Mucosa of stomach (tissue), 1 donor: Measurements from ENCODE around the gene LRMDA.

Experiments
- H3K27me3 ChIP-seq: one replicate; pipeline ENCODE4 v1.7.0; 2013; ENCODE audit warnings: mild to moderate bottlenecking, low read length; ENCODE audit not compliant: control insufficient read depth, insufficient read depth
- H3K36me3 ChIP-seq: one replicate; pipeline ENCODE4 v1.7.0; 2013; ENCODE audit warnings: low read length; ENCODE audit not compliant: control insufficient read depth, insufficient read depth
- H3K4me1 ChIP-seq: one replicate; pipeline ENCODE4 v1.7.0; 2013; ENCODE audit warnings: mild to moderate bottlenecking, low read length; ENCODE audit not compliant: control insufficient read depth, insufficient read depth
- H3K4me3 ChIP-seq: one replicate; pipeline ENCODE4 v1.7.0; 2013; ENCODE audit warnings: low read length
- H3K9ac ChIP-seq: one replicate; pipeline ENCODE4 v1.7.0; 2013; ENCODE audit warnings: mild to moderate bottlenecking, low read length, moderate library complexity
- H3K9me3 ChIP-seq: one replicate; pipeline ENCODE4 v1.7.0; 2013; ENCODE audit warnings: mild to moderate bottlenecking, low read length, moderate library complexity; ENCODE audit not compliant: control insufficient read depth
- donor health status: Pancreatic carcinoma.

Gene LRMDA

GRCh38 chr10:75443362-75443761, 11.9 kb downstream of the LRMDA start:
- Histone ChIP-seq H3K27me3 (no peaks in the 10 kb centered on the region), H3K9ac (no peak overlapping the region), H3K9me3 (no peaks in the 10 kb centered on the region), H3K4me1 (no peaks in the 10 kb centered on the region), H3K36me3 (peaks cover 5% of the 10 kb centered on the region), H3K4me3 (no peak overlapping the region)

DNA sequence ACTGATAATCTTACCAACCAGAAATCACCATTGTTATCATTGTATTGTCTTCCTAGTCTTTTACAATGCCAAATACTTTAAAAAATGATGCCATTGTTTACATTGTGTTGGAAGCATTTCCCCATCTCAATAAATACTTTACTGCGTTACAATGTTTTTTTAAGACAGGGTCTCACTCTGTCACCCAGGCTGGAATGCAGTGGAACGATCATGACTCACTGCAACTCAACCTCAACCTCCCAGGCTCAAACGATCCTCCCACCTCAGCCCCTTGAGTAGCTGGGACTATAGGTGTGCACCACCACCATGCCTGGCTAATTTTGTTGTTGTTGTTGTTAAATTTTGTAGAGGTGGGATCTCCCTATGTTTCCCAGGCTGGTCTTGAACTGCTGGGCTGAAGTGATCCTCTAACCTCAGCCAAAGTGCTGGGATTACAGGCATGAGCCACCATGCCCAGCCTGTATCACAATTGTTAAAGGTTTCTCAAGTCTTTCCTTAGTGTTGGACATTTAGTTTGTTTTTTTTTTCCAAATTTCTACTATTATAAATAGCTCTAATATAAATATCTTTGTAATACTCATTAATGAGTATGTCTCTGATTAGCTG, 13.5 kb downstream of the LRMDA start:
- no peak overlapping the region for H3K9ac ChIP-seq
- no peaks in the 10 kb centered on the region for H3K27me3 ChIP-seq
- no peaks in the 10 kb centered on the region for H3K9me3 ChIP-seq
- H3K36me3 ChIP-seq: peaks cover 5% of the 10 kb centered on the region
- no peak overlapping the region for H3K4me3 ChIP-seq
- peaks cover 9% of the 10 kb centered on the region for H3K4me1 ChIP-seq

- Histone ChIP-seq H3K9me3 (no peaks in the 10 kb centered on the region), H3K36me3 (peaks cover 5% of the 10 kb centered on the region), H3K27me3 (no peaks in the 10 kb centered on the region), H3K4me3 (no peak overlapping the region), H3K4me1 (peaks cover 19% of the 10 kb centered on the region), H3K9ac (no peak overlapping the region)
Observed at GRCh38 chr10:75446508-75446907, 15.1 kb downstream of the LRMDA start.

DNA sequence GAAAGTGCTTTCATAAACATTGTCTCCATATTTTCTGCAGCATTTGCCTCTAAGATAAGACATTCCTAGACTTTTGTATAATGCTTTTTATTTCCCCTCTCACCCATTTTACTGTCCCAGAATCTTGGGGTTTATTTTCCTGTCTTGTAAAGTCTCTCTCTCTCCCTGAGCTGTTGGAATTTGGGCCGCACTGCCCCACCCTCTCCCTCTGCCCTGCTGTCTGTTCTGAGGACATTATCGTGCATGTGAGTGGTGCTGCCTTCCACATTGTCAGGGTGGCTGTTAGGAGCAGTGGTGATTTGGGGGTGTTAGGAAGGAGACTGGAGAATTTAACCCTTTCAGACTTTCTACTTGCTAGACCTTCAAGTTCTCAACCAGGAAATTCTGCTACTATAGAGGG, 16.7 kb downstream of the LRMDA start:
- no peaks in the 10 kb centered on the region for H3K9me3 ChIP-seq
- peaks cover 19% of the 10 kb centered on the region for H3K4me1 ChIP-seq
- H3K4me3 ChIP-seq: no peak overlapping the region
- H3K36me3 ChIP-seq: peaks cover 5% of the 10 kb centered on the region
- no peaks in the 10 kb centered on the region for H3K27me3 ChIP-seq
- H3K9ac ChIP-seq: no peak overlapping the region

- Histone ChIP-seq H3K9me3 (no peaks in the 10 kb centered on the region), H3K9ac (no peak overlapping the region), H3K27me3 (no peaks in the 10 kb centered on the region), H3K36me3 (peaks cover 5% of the 10 kb centered on the region), H3K4me1 (peaks cover 19% of the 10 kb centered on the region), H3K4me3 (no peak overlapping the region)
Observed at GRCh38 chr10:75449382-75450074, 18.1 kb downstream of the LRMDA start.

DNA sequence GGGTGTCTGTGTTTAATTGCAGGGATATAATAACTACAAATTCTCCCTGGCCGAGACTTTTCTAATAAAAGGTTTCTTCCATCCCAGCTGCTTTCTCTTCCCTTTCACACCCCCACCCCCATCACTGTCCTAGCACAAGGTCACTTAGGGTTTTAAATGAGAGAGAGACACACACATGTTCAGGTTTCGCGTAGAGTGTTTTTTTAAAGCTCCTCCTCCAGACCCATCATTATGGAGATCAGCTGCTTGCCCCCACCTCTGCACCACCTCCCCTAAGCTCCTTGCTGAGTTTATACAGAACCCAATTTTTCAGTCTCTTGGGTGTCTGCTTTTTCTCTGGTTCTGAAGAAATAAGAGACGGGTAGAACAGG, 18.6 kb downstream of the LRMDA start:
- Histone ChIP-seq H3K4me1 (peaks cover 19% of the 10 kb centered on the region), H3K9ac (no peak overlapping the region), H3K27me3 (no peaks in the 10 kb centered on the region), H3K4me3 (no peak overlapping the region), H3K9me3 (no peaks in the 10 kb centered on the region), H3K36me3 (peaks cover 5% of the 10 kb centered on the region)

DNA sequence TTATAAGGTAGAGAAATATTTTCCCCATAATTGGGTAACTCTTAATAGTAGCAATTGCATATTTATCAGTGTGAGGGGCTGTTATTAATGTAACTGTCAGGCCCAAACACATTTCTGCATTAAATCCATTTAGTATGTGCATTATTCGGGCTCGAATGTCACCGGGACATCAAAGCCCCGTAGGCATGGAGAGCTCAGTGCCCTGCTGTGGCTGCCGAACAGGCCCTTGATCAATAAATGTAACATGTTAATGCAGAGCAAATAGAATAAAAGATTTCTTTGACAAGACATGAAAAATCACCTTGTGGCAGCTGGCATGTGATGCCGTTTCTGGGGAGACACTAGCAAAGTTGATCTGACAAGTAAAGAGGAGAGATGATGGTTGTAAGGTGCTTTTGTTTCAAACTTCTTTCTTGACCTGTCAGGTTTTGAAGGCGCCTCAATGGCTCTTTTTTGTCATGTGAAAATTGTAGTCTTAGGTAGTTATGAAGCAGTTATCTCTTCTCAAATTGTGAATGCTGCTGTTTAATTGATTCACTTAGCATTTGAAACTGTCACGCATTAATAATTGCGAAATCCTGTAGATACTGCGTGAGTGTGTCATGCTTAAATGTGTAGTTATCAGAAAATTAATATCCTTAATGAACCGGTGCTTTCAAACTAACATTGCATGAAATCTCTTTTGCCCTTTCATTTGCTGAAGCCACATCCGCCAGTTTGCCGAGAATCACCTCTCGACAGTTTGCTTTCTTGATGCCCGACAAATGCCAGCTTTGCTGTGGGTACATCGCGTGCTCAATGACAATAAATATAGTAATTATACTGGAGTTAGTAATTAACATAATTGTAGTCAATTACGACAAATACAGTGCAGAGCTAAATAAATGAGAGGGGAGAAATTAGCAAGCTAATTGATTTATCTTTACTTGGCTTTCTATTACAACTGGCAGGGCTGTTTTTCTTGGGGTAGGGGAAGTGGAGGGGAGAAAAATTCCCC, 19.5 kb downstream of the LRMDA start:
- Histone ChIP-seq H3K4me1 (peaks cover 19% of the 10 kb centered on the region), H3K9me3 (no peaks in the 10 kb centered on the region), H3K27me3 (no peaks in the 10 kb centered on the region), H3K9ac (no peak overlapping the region), H3K4me3 (no peak overlapping the region), H3K36me3 (peaks cover 5% of the 10 kb centered on the region)

DNA sequence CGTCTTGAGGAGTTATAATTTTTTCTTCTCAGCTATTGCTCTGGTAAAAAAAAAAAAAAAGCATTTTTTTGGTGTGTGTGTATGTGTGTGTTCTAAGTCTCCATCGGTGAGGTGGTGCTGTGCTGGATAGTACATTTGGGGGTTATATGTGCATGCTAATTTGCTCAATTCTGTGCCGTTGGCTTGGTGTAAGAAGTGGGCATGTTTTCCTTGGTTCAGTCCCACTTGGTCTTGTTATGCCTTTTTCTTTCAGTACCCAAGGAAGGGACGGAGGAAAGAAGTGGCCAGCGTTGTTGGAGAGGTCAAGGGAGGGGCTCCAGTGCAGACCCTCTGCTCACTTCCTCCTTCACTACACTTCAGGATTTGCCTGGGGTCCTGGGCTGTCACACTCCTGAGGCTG, 20.4 kb downstream of the LRMDA start:
- Histone ChIP-seq H3K4me3 (no peak overlapping the region), H3K9me3 (no peaks in the 10 kb centered on the region), H3K27me3 (no peaks in the 10 kb centered on the region), H3K4me1 (peaks cover 19% of the 10 kb centered on the region), H3K36me3 (no peaks in the 10 kb centered on the region), H3K9ac (no peak overlapping the region)

DNA sequence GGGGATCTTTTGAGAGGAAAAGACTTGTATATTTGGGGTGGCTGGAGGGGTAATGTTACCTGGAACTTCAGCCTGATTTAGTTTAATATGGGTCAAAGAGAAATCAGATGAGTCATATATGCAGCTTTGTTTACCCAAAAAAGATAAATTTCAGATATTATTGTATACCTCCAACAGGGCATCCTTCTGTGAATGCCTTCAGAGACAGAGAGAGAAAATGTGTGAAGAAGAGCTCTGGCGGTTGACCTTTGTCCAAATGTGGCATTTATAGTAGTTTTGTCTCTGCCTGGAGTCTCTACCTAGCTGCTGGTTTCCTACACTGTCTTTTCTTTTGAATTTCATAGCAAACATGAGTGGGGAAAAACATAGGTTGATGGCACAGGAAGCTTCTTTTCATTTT, 21.6 kb downstream of the LRMDA start:
- H3K36me3 ChIP-seq: no peaks in the 10 kb centered on the region
- H3K9me3 ChIP-seq: no peaks in the 10 kb centered on the region
- H3K4me3 ChIP-seq: no peak overlapping the region
- no peaks in the 10 kb centered on the region for H3K27me3 ChIP-seq
- H3K9ac ChIP-seq: no peak overlapping the region
- H3K4me1 ChIP-seq: peaks cover 19% of the 10 kb centered on the region

GRCh38 chr10:75456122-75456521, 24.7 kb downstream of the LRMDA start:
- Histone ChIP-seq H3K9ac (no peak overlapping the region), H3K27me3 (no peaks in the 10 kb centered on the region), H3K9me3 (no peaks in the 10 kb centered on the region), H3K36me3 (no peaks in the 10 kb centered on the region), H3K4me1 (no peaks in the 10 kb centered on the region), H3K4me3 (no peak overlapping the region)

DNA sequence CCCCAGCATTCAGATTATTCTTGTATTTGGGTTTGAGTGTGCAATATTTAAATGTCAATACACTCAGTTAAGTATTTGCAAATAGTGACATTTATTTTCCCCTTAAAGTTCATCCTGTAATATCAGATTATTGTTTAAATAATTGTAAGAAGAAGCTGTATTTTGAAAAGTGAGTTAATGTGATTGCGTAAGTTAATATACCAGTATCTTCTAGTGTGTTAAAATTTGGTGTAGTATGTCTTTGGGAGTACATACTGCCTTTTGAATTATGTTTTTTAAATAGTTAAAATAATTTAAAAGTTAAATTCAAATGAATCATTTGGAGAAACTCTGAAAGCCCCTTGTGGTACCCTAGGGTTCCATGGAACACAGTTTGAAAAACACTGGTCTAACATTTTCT, 28.6 kb downstream of the LRMDA start:
- Histone ChIP-seq H3K27me3 (no peaks in the 10 kb centered on the region), H3K4me3 (no peak overlapping the region), H3K9ac (no peak overlapping the region), H3K36me3 (no peaks in the 10 kb centered on the region), H3K4me1 (no peaks in the 10 kb centered on the region), H3K9me3 (no peaks in the 10 kb centered on the region)
